DMS53 treated with DMSO at 0.1 percent for 48 hours (cell line): Measurements from ENCODE around the gene RGS3.

Experiments
- DNase-seq: peaks from one replicate; lab custom pipeline; 2025; ENCODE audit not compliant: unreplicated experiment; lab: John Stamatoyannopoulos, UW

RGS3 gene

DNA sequence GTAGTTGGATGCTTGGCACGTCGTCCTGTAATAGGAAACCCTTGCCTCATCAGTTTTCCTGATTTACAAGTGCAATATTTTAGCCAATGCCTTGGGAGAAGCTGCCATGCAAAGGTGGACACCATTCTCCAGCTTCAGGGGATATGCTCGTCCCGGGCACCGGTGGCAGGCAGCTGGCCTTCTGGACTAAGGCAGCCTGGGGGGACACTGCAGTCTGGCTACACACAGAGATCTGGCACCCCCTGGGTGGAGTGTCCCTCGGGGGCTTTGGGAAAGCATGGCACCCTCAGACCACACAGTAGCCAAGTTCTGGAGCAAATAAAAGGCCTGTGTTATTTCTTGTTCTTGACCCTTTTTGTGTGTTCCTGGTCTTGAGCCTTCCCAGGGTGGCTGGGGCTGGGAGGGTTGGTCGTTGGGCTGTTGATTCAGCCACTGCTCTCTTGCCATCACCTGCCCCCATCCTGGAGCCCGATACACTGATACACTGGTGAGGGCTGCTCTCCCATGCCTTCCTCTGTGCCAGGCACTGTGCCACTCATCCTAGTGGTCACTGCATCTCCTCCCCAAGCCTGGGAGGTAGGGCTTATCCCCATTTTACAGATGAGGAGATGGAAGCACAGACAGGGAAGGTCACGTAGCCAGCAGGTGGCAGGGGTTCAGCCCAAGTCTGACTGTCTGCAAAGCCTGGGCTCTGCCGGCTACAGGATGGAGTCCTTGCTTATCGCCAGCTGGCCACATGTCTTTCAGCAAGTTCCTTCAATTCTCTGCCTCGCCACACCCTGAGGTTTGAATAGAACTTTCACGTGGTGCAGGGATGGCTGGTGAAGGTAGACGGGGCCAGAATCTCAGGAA, 134.1 kb downstream of the RGS3 start:
- DNase-seq = no peak

DNA sequence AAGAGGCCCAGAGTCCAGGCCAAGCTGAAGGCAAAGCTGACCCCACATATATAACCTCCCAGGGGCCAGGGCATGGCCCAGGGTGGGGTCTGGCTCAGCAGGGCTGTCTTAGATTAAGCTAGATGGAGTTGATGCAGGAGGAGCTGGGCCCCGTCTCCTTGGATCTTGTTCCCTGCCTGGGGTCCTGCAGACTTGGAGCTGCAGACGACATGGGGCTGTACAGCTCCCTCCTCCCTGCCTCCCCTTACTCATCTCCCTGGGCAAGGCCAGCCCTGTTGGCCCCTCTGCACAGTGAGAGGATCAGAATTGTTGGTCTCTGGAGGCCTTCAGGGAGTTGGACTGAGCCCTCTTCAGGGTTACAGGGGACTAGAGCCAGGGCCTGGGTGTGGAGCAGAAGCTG, 134.9 kb downstream of the RGS3 start:
- DNase-seq = no peak

DNA sequence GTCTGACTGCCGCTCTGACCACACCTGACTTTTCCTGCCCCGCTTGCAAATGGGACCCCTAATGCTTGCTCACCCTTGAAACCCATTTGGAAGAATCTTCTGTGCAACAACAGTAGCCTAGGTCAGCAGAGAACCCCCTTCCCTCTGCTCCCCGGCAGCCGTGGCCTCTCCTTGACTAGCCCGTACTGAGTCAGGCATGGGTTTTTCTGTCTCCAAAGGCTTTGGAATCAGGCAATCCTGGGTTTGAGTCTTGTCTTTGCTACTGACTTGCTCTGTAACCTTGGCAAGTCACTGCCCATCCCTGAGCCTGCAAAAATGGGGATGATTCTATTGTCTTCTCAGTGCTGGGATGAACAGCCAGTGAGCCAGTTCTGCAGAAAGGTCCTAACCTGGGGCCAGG, 135.4 kb downstream of the RGS3 start:
- DNase-seq = no peak

DNA sequence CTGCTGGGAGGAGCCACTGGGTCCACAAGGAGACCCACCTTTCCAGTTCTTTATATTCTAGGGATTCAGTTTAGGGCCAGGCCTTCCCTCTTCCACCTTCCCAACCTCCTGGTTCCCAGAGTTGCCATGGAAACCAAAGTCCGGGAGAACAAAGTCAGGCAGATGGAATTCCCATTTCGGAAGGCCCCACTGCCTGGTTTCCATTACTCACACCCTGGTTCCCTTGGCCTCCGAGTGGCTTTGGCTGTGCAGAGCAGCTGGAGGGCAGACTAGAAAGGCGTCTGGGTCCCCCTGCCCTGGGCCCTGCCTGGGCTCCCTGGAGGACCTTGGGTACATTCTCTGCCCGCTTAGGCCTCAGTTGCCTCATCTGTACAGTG, 136.1 kb downstream of the RGS3 start:
- DNase-seq = no peak

DNA sequence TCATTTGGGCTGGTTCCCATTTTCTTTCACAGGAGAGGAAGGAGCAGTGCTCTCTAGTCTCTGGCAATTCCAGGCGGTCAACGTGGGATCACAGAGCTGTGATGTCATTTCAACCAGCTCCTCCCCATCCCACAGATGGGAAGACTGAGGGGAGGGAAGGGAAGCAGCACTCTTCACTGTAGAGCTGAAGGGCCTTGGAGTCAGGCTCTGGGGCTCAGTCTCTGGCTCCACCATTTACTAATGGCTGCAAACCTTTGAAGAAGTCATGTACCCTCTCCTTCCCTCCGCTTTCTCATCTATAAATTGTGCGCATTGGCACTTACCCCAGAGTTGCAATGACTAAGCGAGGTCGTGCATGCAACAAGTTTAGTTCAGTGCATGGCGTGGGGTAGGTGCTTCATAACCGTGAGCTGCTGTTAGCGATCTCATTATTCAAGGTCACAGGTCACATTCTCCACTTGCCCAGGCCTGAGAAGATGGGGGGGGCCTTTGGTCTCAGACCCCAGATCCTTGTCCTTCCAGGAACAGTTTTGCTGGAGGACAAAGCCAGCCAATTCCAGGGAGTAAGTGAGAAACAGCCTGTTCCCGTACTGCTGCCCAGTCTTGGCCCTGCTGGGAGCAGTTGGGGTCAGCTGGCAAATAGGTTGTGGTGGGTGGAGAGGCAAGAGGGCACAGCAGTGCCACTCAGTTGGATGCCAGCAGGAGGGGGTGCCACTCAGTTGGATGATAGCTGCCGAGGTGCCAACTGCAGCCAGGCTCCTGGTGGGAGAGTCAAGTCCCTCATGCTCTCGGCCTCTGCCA, 136.7 kb downstream of the RGS3 start:
- no peak for DNase-seq

DNA sequence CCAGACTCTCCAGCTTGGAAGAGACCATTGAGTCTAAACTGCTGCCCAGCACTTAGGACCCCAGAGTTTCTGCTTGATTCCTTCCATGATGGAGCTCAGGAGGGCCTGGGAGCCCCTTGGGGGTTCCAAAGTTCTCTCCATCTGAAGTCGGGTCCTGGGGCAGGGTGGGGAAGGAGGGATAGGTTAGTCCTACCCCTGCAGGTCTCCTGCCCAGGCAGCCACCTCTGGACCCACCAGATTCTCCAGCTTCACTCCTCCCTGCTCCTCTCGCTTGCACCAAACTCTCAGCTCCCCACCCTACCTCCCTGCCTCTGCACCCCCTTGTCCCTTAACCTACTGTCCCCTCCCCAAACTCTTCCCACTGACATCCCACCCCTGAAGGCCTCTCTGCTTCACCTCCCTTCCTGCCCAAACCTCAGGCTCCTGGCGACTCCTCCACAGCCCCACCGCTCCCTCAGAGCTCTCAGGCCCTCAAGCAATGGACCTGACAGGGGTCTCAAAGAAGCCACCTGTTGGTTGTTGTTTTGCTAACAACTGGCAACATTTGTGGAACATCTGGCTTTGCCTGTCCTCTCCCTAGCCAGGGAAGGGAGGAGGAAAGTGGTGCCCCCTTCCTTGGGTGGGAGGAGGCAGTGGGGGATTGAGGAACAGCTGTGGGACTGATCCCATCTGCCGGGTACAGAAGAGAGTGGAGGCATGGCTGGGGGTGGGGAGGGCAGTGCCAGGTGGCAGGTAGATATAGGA, 137.5 kb downstream of the RGS3 start:
- DNase-seq = no peak

DNA sequence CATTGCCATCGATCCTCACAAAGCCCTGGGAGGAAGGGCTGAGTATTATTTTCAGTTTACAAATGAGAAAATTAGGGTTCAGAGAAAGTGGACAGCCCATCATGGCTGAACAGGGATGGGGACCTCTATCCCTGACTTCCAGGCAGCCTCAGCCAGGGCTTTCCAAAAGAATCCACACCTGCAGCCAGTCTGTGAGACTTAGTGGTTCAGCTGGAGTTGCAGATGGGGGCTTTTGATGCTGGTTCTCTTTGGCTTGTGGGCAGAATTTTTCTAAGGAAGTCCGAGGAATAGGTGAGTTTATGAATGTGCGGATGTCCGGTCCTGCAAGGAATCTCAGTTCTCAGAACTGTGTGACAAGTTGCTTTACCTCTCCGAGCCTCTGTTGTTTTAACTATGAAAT, 138.1 kb downstream of the RGS3 start:
- no peak for DNase-seq

DNA sequence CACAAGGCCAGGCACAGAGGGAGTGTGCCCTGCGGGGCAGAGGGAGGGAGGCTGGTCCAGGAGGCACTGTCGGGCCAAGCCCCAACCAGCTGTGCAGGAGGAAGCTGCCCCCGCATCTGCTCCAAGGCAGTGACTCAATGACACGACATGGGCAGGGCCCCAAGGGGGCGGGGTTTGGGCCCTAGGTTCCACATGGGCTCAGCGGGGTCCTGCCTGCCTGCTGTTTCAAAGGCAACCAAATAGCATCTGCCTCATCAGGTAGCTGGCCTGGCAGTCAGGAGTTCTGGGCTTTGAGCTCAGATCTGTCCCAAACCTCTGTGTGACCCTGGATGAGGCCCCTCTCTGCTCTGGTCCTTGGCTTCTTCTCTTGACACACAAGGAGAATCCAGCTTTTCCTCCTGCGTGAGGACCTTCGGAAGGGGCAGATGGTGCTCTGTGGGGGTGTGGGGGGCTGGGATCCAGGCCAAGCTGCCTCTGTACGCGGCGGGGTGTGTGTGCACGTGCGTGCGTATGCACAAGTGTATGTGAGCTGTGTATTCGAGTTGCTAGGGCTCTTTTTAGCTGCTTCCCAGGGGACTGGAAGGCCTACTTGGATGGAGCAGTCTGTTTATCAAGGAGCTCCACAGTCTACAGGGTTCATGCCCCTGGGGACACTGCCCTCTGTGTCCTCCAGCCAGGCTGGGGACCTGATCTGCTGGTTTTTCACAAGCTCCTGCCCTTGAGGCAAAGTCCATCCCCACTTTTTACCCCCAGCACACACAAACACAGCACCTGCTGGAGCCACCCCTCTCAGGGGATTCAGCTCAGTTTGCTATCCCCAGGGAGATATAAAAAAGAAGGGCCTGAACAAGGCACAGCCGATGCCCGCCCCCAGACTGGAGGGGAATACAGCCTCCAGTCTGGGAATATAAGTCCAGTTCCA, 138.9 kb downstream of the RGS3 start:
- DNase-seq = no peak

DNA sequence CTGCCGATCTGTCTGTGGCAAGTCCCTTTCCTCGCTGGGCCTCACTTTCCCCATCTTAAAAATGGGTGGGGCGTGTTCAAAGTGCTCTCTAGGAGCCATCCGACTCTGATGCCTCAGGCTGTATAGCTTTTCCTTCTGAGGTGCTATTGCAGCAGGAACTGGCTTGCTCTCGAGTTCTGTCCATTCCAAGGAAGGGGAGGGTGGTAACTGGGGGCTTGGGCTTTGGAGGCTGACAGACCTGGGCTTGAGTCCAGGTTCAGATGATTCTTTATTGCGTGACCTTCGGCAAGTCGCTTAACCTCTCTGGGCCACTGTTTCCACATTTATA, 139.5 kb downstream of the RGS3 start:
- no peak for DNase-seq

DNA sequence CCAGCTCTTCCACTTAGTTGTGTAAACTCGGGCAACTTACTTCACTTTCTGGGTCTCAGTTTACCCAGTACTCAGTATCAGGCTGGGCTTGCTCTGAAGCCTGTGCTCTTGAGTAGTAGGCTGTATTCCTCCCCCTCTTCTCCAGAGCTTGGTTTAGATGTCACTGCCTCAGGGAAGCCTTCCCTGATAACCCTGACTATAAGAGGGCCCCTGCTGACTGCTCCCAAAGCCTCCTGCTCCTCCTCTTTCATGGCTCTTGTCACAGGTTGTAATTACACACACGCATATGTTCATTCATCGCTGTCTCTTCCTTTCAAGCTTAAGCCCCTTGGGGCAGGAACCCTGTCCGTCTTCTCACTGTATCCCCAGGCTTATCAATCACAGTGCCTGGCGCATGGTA, 140.2 kb downstream of the RGS3 start:
- DNase-seq = no peak

DNA sequence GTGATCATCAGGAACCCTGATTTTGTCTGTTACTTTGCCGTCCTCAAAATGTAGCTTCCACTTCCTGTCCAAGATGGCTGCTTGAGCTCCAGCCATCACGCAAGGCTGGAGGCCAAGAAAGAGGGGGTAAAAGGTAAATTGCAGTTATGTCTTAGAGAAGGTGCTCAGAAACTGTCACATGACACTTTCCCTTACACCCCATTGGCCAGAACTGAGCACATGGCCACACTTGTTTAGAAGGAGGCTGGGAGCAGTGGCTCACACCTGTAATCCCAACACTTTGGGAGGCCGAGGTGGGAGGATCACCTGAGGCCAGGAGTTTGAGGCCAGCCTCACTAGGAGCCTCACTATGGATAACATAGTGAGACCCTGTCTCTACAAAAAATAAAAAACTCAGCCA, 140.9 kb downstream of the RGS3 start:
- no peak for DNase-seq

DNA sequence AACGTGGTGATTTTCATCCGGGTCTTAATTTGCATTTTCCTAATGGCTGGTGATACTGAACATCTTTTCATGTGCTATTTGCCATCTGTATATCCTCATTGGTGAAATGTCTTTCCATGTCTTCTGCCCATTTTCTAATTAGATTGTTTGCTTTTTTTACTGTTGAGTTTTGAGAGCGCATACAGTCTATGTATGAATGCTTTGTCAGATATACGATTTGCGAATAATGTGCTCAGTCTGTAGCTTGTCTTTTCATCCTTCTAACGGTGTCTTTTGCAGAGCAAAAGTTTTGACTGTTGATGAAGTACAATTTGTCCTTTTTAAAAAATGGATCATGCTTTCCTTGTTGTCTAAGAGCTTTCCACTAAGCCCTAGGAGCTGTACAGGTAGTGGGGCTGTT, 143.0 kb downstream of the RGS3 start:
- DNase-seq = no peak

DNA sequence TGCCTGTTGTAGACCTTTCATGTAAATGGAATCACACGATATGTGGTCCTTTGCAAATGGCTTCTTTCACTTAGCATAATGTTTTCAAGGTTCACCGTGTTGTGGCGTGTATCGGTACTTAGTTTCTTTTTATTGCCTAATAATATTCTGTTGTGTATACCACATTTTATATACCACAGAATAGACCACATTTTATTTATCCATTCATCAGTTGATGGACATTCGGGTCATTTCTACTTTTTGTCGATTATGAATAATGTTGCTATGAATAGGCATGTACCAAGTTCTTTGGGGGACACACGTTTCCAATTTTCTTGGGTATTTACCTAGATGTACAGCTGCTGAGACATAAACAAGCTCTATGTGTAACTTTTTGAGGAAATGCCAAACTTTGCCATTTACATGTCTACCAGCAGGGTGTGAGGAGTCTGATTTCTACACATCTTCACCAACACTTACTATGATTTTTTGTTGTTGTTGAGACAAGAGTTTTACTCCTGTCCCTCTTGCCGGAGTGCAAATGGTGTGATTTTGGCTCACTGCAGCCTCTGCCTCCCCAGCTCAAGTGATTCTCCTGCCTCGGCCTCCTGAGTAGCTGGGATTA, 144.7 kb downstream of the RGS3 start:
- no peak for DNase-seq

DNA sequence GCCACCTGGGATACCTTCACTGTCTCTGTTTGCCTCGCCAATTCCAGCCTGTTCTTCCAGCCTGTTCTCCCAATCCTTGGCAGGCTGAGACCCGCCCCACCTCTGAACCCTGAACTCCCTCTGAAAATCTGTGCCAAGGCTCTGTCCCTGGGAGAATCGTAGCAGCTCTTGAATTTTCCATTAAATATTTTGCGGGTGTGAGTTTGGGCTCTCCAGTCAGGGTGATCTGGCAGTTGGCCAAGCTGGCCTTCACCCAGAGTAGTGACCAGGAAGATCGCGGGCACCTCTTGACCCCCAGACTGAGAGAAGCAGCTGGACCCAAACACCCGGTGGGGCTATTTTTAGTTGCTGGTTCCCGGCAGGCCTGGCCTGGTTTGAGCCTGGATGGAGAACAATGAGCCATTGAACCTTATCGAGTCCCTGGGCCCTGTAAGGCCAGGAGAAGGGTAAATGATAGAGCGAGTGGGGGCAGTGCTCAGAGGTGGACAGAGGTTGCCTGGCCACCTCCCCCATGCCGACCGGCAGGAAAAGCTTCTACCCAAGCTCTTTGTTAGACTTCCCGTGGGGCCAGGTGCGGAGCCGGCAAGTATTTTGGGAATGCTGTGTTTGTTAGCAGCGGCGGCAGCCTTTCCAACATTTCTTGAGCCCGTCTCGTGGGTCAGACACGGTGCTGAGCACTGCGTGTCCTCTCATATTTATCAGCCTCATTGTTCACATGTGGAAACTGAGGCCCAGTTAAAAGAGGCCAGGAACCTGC, 146.2 kb downstream of the RGS3 start:
- DNase-seq = no peak

DNA sequence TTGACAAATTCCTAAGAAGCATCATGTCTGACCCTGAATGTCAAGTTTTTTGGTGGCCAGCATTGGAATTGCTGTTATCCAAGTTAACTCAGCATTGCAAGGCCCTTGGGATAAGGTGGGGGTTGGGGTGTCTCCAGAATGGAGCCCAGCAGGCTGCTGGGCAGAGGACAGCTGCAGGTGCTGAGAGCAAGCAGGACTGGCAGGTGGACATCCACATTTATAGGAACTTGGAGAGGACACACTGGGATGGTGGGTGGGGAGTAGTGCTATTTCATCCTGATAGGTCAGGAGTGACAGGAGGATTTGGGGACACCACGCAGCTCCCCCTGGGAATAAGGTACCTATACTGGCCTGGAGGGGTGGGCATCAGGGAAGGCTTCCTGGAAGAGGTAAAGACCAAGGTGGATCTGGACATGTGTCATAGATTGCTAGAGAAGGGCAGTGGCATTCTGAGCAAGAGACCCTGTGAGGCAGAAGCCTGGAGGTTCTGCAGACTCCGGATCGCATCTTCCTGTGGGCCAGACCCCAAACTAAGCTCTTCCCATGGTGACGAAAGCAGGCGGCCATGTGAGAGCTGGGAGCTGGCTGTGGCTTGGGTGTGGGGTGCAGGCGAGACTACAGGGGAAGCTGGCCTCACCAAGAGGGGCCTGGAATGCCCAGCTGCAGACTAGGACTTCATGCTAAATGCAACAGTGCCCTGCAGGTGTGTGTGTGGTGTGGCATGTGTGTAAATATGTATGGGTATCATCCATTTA, 148.1 kb downstream of the RGS3 start:
- DNase-seq = no peak

DNA sequence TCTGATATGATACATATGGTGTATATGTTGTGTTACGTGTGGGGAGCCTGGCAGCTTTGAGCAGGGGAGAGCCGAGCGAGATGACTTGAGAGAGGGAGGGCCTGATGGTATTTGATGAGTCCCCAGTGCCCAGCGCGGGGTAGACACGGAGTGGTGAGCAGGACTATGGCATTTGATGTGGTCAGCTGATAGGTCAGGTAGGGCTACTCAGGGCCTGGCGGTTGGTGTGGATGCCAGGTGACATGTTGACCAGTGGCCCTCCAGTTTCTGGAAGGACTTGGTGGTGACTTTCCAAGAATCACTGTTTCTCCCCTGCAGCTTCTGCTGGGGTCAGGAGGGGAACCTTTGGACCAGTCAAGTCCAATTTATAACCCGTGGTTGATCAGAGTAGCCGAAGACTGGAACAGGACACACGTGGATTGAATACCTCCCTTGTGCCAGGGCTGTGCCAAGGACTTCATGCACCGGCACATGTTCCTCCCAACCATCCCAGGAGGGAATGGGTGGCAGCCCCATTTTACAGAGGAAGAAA, 148.8 kb downstream of the RGS3 start:
- no peak for DNase-seq

DNA sequence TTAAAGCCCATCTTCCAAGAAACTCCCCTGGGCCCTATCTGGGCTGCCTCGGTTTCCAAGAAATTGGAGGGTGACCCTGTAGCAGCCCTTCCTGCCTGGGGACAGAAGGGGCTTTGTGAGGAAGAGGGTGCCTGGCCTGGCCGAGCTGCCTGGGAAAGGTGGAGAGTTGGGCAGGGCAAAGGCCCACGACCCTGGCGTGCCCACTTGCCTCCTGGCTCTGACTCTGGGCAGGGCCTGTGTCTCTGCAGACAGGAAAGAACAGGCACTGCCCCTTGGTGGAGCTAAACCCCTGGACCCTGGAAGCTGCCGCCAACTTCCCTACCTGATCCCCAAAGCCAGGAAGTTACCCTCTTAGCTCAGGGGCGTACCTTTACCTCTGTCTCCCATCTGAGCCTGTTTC, 149.3 kb downstream of the RGS3 start:
- no peak for DNase-seq

DNA sequence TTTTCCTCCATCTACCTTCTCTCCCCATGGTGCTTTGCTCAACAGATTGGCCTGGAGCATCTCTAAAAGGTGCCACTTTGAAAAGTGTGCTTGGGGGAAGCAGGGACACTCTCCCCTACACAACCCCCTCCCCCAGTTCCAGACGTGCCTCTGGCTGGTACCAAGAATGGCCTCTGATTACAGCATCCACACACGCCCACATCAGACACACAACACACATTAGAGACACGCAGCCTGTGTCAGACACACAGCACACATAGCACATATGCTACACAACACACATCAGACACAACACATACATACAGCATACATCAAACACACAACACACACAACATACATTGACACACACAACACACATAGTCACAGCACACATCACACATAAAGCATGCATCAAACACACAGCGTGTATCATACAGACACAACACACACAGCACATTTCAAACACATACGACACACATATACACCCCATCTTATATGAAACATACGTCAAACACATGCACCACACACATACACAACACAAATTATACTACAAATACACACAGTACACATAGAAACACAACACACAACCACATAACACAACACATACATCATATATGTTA, 150.4 kb downstream of the RGS3 start:
- DNase-seq = no peak
